ENCODE results near the gene CRB1.

Gene CRB1

DNA sequence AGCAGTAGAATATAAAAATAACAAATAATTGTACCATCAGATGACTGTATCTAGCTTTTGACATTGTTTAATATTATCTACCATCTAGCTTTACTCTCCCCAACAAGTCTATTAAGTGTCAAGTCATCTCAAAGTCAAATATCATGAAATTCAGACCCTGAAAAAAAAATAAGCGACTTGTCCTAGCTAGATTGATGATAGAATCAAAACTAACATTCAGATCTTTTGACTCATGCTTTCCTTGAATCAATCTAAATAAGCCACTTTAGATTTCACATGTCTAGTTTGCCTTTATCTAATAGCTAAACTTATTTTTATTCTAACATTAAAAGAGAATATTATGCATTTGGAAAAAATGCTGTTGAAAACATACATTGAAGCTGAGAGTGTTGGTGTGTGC, 35.4 kb downstream of the CRB1 start:
- DNase-seq (ENCODE audit: low read depth), result no peak

DNA sequence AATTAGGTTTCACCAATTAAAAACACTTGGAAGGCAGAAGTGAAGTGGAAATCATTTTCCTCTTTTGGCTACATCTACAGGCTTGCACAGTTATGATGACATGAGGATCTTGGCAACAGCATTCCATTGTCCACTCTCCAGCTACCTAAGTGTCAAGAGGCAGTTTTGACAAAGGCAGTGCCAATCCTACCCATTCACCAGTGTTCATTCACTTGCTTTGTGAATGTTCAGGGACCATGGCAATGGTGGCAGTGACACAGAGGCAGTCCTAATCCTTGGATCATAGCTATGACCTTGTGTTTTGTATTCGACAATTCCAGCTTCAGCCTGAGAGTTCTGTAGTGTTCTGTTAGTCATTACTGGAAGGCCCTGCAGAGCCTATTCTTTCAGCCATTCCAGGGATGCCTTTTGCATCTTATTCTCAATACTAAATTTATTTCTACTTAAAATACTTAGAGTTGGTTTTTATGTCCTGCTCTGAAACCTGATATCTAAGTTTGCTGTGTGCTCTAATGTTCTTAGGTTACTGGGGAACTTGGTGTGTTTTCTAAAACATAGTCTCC, 36.7 kb downstream of the CRB1 start:
- DNase-seq (ENCODE audit: low read depth), result no peak

DNA sequence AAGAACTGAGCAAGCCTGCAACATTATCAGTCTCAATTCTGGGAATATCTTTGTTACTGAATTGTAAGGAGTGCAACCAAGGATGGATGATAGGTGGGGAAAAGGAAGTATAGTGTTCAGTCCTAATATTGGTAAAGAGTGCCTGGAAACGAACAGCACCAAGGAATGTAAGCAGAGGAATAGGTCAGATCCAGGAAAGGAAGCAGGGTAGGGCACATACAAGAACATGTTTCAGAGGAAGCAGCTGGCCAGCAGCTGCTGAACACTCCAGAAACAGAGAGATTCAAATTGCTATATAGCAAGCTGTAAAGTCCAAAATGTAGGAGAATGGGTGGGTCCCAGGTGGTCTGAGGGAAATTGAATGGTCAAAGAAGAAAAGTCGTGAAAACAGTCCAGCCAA, 37.9 kb downstream of the CRB1 start:
- DNase-seq (ENCODE audit: low read depth), result no peak

DNA sequence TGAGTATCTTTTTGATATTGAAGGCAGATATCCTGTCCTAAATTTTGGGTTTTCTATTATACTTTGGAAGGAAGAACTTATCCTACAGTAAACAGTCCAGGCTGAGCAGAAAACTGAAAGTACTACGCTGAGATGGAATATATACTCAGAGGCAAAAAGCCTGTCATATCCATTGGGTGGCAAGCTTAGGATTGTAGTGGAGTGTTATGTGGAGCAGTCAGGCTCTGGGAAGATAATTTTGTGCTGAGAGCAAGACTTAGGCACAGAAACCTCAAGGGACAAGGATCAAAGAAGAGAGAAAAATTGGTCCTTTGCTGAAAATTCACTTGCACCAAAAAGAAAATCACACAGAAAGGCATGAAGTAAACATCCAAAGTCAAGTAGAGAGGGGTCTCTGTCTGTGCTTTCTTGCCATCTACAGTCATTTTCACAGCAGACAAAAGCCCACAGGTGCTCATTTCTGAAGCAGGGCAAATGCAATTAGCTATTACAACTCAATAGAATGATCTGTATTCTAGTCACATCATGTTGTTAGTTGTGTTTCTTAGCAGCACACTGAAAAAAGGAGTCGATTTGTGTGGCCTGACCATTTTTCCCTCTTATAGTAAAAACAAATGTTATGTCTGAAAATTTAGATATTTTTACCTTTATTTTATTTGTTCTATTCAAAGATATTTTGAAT, 38.5 kb downstream of the CRB1 start:
- DNase-seq (ENCODE audit: low read depth), result no peak

DNA sequence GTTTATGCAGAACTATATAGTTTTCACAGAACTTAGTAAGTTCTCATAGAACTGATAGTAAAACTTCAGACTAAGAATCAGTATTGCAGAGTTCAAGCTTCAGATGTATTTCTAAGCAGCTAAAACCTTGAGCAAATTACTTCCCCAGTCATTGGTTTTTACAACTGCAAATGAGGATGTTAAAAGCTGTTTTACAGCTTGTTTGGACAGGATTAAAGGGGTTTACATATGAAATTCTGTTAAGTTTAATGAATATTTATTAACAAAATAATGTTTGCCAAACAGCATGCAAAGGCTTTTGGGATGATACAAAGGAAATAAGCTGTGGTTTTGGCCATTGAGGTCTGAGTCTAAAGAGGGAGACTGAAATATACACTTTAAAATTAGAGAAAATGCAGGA, 39.1 kb downstream of the CRB1 start:
- no peak for DNase-seq (ENCODE audit: low read depth)

DNA sequence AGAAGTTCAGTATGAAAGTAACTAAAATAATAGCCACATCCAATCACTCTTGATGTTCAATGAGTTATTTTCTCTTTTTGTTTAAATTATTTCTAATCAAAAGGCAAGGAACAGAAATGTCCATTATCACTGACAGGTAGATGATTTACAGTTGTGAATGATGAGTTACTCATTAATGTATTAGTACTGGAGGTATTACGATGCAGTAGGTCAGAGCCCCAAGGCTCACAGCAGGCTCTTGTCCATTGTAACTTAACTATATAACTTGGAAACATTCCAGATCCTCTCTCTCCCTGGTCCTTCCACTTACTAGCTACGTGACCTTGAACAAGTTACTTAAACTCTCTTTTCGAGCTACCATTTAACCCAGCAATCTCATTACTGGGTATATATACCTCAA, 39.5 kb downstream of the CRB1 start:
- no peak for DNase-seq (ENCODE audit: low read depth)

DNA sequence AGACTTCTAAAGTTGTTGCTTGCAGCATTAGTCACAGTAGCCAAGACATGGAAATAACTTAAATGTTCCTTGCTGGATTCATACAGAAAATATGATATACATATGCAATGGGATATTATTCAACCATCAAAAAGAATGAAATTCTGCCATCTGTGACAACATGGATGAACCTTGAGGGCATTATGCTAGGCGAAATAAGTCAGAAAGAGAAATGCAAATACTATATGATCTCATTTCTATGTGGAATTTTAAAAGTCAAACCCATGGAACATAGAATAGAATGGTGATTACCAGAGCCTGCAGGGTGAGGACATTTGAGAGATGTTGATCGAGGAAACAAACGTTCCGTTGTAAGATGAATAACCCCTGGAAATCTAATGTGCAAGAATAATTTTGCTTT, 43.0 kb downstream of the CRB1 start:
- no peak for DNase-seq (ENCODE audit: low read depth)

DNA sequence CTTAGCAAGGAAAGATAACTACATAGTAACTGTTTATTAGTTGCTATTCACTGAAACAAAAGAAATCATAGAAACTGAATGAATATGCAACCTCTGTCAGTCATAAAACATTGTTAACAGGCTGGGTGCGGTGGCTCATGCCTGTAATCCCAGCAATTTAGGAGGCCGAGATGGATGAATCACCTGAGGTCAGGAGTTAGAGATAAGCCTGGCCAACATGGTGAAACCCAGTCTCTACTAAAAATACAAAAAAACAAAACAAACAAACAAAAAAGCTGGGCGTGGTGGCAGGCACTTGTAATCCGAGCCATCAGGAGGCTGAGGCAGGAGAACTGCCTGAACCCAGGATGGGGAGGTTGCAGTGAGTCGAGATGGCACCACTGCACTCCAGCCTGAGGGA, 44.1 kb downstream of the CRB1 start:
- no peak for DNase-seq (ENCODE audit: low read depth)

DNA sequence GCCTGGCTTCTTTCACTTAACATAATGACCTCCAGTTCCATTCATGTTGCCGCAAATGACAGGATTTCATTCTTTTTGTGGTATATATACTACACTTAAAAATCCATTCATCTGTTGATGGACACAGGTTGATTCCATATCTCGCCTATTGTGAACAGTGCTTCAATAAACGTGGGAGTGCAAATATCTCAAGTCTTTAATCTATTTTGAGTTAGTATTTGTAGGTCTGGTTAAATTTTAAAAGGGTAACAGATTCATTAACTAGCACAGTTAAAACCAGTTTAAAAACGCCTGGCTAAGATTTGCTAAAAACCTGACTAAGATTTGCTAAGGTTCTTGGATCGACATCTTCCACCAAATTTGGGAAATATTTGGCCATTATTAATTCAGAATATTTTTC, 45.7 kb downstream of the CRB1 start:
- no peak for DNase-seq (ENCODE audit: low read depth)

DNA sequence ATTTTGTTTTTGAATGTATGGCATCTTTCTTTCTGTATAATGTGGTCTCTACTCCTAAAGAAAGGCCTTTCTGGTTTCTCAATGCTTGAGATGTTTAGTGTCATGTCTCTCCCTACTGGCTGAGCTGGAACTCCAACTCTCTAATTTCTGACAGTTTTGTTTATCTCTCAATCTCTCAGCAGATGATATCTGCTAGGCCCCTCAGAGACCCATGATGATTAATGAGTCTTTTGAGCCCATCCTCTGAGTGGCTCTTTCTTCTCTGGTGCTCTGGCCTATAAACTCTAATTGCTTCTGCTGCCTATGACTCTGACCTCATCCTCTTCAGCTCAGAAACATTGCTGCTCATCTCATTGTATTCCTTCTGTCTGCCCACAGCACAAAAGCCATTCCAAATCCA, 46.6 kb downstream of the CRB1 start:
- no peak for DNase-seq (ENCODE audit: low read depth)

DNA sequence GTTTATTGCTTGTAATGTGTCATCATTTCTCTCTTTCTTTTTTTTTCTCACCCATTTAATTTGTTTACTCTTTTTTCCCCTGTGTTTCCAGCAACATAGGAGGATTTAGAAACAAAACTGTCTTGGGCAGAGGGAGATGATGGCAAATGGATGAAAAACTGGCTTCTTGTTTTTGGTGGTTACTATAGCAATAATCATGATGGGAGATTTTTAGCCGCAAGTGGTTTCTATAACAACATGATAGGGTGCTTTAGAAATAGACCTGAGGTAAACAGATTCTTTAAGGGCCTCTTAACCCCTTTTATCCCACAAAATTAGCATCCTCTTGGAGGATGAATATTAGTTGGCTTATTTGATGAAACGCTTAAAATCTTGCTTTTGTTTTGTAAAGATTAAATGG, 51.6 kb downstream of the CRB1 start:
- no peak for DNase-seq (ENCODE audit: low read depth)

DNA sequence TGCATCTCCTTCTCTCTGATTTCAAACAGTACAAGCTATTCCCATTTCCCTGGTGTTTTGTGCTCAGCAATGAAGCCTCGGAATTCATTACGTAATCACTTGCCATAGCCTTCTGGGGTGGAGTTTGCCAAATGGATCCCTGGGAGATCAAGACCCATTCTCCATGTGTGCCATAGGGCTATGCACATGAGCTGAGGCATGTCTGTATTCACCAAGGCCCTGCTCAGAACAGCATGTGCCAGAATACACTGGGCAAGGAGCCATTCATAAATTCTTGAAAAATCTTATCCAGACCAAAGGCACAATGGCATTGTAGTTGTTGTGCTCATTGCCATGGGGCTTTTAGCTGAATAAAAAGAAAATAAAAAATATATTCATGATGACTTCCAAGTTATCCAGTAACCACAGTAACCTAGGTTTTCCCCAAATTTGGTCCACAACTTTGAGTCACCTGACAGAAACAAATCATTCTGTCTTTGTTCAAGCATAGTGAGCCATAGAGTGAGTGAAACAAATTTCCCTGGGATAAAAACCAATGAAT, 53.0 kb downstream of the CRB1 start:
- no peak for DNase-seq (ENCODE audit: low read depth)

DNA sequence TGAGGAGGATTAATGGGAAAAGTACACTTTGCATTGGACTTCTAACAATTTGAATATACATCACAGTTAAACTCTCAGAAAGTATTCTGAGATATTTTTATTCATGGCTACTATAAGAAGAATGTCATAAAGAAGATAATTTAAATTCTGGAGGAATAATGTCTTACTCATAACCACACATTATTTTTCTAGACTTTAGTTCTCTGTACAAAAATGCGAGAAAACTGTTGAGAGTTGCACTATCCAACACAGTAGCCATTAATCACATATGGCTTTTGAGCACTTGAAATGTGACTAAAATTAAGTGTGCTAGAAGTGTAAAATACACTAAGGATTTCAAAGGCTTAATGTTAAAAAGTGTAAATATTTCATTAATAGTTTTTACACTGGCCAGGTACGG, 53.8 kb downstream of the CRB1 start:
- no peak for DNase-seq (ENCODE audit: low read depth)

DNA sequence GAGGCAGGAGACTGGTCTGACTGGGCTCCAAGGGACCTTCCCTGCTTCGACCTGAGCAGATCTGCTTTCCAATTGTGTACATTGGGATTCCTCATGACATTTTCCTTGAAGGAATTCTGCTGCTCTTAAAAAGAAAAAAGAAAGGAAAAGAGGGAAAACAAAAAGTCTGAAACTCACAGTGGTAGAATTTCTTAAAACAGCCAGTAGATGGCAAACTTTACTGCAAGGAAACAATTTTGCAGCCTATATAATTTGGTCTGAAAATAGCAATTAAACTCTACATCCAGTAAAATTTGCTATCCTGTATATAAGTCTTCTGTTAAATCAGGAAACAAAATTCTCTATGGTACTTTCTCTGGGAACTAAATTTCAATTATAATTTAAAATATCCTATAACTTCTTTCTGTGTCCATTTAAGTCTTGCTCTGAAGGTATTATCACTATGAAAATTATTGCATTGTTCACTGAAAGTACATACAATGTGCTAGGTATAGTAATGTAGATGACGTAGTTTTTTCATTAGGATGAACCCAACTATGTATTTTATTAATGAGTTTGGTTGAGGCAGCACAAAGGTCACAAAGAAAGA, 59.8 kb downstream of the CRB1 start:
- DNase-seq (ENCODE audit: low read depth), result no peak

DNA sequence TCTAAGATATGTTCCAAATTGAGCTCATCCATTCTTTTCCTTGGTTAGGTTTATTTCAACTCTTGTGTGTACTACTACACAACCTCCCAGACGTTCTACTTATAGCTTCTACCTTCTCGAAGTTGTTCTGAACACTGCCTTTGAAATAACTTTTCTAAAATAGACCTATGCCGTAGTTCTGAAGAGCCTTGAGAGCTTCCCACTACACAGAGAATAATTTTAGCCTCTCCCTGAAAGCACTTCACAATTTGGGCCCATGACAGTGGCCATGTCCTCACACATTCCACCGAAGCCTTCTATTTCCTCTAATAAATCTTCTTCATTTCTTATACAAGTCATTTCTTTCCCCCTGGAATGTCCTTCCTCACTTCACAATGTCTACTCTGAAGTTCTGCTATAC, 62.2 kb downstream of the CRB1 start:
- no peak for DNase-seq (ENCODE audit: low read depth)

DNA sequence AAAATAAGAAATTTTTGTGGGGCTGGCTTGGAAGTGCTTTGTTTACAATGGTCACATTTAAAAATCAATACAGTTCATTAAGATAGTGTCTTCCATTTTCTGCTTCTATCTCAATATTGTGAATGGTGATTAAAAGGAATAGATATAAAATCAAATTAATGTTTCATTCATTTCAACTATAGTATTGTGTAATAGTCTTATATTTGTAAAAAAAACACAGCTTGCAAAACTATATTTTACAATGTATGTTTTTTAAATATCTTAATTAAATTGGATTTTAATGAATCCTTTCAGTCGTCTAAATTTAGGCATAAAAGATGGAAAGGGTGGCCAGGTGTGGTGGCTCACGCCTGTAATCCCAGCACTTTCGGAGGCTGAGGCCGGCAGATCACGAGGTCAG, 63.5 kb downstream of the CRB1 start:
- no peak for DNase-seq (ENCODE audit: low read depth)

DNA sequence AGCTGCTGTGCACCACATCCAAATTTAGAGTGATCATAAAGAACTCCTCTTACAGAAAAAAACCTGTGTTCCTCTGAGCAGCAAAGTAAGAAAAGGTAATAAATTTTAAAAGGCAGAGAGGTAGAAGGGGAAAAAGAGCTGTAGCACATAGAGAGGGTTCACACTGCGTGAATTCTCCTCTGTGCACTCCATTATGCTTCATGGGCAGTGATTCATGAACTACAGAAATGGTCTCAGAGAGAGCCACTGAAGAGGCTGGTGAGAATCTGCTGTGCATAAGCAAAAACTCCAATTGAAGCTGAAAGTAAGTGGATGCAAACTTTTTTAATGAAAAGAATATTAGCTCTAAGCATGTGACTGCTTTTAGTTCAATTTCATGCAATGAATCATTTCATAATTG, 65.0 kb downstream of the CRB1 start:
- DNase-seq (ENCODE audit: low read depth), result no peak

DNA sequence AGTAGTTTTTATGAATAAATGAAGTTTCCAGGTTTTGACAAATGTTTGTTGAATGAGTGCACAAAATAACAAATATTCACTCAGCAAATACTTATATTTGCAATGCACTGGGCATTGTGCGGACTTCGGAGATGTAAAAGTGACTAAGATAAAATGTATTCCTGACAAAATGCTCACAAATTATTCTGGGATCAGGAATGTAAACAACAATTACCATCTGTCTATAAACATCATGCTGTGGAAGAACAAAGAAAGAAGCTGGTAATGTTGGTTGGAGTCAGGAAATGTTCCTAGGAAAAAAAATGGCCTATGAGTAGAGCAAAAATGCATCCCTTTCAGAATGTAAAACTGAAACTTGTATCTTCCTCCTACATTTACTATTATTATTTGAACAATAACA, 68.5 kb downstream of the CRB1 start:
- DNase-seq (ENCODE audit: low read depth), result no peak

DNA sequence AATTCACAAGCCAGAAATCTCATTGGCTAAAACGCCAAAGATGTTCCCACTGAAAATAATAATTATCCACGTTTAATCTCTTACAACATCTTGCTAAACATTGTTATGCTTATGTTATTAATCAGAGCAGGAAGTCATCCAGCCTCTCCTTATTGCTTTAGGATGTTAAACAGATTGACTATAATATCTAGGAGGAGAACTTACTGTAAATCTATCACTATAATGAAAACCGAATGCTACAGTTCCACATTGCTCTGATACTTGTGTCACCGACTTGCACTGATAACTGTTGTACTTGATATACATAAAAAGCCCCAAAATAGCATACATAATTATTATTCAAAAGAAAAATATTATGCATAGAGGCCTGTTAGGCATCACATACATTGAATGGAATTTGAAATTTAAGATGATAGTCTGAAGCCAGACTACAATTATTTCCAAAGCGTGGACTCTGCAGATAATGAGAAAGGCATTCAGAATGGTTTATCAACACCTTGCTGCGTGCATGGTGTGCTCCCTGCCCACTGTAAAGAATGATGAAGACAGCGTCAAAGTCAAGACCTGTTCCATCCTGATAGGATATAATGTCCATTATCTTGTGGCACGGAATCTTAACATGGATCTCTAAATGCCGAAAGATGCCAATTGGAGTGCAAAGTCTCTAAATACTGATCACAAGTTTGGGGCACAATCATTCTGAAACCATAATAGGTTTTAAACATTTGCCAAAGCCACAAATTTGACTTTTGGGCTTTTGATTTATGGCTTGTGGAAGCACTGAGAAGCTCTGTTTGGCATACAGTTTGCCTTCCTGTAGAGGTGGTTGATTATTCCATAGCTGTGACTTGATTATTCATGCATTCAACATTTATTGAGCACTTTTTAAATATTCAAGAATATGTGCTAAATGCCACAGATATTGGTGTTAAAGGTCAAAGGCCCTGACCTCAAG, 71.3 kb downstream of the CRB1 start:
- DNase-seq (ENCODE audit: low read depth), result no peak

DNA sequence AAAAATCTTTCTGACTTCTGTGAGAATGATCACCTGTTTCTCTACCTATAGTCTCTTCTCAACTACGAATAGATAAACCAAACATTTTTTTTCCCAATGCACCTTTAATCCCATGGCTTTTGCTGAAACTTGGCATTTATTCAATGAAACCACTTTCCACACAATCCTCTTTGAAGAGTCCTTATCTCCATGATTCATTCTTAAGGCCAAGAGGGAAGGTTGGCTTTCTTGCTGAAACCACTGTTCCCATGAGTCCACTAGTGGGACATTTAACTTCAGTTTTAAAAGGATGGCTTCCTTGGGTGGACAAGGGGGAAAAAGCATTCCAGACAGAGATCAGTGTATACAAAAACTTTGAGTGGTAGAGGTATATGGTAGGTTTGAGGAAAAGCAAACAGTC, 73.6 kb downstream of the CRB1 start:
- DNase-seq (ENCODE audit: low read depth), result no peak

DNA sequence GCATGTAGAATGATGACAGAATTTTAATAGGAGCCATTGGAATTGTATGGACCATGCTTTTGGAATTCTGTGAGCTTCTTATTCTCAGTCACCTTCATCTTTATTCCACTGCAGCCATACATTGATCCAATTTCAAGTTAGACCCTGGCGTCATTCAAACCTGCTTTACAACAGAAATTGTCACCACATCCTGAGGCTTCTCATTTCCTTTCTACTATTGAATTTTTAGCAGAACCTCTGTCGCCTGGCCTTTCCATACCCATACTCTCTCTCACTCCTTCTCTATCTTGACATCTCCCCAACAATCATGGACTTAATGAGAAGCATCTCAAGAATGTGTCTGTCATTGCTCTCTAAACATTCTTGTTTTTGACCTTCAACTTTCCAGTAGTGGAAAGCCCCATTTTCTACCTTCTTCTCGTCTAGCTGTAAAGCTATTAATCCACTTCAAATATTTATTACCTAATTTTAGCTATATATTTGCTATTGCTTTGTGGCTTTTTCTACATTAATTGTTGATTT, 74.1 kb downstream of the CRB1 start:
- DNase-seq (ENCODE audit: low read depth), result no peak

DNA sequence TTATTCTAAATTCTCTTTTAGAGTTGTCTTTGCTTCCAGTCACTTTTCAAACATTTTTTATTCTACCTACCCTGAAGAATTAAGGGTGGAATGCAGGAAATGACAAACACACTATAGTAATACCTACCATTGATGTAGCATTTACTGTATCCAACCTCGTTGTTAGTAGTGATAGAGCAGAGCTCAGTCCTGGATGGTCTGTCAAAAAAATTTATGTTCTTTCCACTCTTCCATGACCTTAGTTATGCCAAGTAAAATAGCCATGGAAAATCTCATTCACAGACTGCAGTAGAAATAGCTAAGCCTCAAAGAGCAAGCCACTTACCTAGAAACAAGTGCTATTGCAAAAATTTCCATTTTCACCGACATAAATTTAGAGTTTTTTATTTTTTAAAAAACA, 74.6 kb downstream of the CRB1 start:
- no peak for DNase-seq (ENCODE audit: low read depth)

All from activated T-cell treated with anti-CD3 and anti-CD28 coated beads for 48 hours (primary cell).